HG03432 (cell line): ENCODE results near the gene IFNE.
"Not testable (repeated sequence)": the region's sequence is repeated elsewhere in the genome, so short reads cannot be mapped to it uniquely, and the experiment has no call there.

Experiments
- ATAC-seq: cut with Tn5 transposase; IDR thresholded peaks from one replicate; pipeline ENCODE4 v1.9.1; 2021; ENCODE audit warnings: mild to moderate bottlenecking, moderate library complexity; ENCODE audit not compliant: unreplicated experiment

IFNE gene

DNA sequence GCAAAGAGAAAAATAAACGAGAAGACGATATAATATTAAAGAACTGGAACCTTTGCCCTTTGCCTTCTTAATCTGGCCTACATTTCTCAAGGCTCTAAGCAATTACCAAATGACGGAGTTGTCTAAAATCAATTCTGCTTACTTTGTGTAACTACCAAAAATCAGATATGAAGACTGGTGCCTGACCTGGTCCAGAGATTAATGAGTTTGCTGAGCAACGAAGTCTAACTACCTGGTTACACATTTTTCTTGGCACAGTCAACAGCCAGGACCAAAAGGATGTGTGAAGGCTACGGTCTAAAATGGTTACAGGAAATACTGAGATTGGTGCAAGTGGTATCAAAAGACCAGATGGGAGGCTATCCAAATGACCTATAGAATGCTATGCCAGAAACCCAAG is 17.8 kb upstream of the IFNE start:
- ATAC-seq: no peak

- ATAC-seq: no peak
Measured at GRCh38 chr9:21491756-21492155, 9.6 kb upstream of the IFNE start.

DNA sequence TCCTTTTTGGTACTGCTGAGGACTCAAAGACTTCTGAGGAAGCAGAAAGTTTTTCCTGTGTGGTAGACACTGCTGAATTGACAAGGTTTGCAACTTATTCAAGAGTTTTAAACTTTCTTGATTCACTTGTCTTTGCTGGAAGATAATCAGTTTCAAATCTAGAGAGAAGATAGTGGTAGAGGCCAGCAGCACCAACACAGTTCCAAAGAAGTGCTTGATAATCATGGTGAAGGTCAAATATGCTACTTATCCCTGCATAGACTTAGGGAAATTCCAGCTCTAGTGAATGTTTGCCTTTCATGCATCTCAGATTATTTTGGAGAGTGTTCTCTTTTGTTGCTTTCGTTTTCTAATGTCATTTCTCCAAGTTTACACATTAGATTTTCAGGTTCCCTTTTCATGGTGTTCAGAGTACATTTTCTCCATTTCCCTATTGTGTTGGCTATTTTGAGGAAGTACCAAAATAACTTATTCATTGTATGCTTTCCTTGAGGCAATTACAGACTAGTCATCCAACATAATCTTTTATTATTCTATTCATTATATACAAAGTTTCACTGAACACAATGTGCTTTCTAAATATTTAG is 550 bp downstream of the IFNE start:
- peak; percentile 73 for ATAC-seq

- no peak for ATAC-seq
Measured at GRCh38 chr9:21479152-21479702, 2.9 kb downstream of the IFNE start.

DNA sequence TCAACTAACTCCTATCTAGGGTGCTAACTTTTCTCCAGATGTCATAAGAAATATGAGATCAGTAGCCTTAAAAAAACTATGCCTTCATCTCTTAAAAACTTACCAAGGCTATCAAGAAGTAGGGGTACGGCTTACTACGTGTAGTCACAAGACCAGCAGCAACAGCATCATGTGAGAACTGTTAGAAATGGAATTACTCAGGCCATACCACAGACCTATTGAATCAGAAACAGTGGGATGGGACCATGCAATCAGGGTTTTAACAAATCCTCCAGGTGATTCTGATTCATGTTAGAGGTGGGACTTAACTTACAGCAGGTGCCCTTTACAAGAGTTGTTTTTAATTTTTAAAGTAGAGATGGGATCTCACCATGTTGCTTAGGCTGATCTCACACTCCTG is 4.6 kb downstream of the IFNE start:
- ATAC-seq: no peak

DNA sequence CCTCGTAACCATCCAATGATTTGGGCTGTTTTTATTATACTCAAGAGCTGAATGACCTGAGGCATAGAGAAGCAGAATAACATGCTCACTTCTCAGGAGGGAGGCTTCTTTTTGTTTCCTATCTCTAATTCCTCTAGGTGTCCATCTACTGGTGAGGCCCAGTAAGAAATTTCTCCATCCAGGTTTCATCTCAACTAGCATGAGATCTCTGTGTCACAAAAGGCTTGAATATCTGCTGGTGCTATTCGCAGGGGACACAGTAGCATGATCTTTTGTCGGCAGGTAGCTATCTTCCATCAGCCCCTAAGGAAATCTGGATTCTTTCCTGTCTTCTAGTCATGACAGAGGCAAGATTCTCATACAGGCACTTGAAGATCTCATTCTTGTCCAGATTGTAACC is 8.9 kb downstream of the IFNE start:
- ATAC-seq: no peak

GRCh38 chr9:21470126-21470525 is 12.0 kb downstream of the IFNE start:
- ATAC-seq: no peak

DNA sequence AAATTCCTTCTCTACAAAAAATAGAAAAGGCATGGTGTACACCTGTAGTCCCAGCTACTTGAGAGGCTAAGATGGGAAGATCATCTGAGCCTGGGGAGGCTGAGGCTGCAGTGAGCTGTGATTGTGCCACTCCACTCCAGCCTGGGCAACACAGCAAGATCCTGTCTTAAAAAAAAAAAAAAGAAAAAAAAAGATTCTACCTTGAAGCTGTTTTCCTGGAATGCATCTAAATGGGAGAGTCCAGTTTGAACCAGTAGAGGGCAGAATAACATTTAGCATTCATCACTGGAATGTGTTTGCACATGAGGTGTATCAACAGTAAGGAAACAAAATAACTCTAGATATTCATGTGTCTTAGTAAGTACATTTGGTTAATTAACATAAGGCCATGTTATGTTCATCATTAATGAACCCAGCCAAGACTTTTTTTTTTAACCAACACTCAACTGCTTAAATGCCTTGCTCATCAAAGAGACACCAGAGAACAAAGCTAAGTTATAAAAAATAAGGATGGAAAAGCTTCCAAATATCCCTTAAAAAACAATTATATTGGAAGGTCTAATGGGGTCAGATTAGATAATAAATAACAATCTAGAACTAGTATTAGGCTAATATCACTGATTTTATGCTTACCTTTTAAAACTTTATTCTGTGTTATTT is 16.1 kb downstream of the IFNE start:
- no peak for ATAC-seq

- ATAC-seq: no peak
Measured at GRCh38 chr9:21465138-21465537, 17.0 kb downstream of the IFNE start.

GRCh38 chr9:21461377-21461776 is 20.7 kb downstream of the IFNE start:
- ATAC-seq: no peak

GRCh38 chr9:21455320-21455719 is 26.8 kb downstream of the IFNE start:
- peak; percentile 93 for ATAC-seq

DNA sequence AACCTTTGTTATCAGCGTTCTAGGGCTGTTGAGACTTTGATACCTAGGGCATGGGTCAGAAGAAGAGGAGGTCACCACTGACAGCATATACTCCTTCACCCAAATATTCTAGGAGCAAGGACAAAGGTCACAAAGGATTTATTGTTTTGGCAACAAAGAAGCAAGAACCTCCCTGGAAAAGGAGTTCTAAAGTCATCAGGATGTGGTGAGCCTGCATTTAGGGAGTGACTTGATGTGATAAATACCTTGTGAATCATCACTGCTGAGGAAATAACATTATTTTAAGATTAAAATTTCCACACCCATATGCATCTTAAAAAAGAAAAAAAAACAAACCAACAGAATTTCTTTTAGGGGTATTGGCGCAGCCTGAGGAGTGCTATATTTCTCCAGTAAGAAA is 28.0 kb downstream of the IFNE start:
- no peak for ATAC-seq

GRCh38 chr9:21452681-21453080 is 29.4 kb downstream of the IFNE start:
- no peak for ATAC-seq

DNA sequence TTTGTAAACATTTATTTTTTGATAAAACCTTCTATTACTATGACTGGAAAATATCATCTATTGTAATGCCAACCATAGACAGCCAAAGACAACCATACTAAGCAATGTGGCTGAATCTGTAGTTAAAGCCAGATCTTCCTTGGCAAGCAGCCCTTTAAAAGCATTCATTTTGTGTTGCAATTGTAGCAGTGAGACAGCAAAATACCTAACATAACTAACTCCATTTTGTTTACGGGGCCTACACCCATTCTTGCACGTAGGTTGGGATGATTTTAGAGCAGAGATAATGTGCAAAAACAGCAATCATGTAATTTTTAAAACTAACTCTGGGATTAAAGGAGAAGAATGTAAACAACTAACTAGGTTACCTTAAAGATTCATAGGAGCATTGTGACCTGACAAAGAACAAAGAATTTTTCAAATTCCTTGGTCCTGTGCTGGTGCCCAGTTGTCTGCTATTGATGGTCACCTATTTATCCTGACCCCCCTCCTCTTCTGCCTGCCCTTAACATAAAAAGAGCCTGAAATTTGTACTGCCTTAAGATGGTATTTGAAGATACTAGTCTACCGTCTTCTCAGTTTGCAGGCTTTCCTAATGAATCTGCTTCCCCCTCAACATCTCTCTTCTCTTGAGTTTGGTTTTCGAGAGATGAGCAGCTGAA is 31.2 kb downstream of the IFNE start:
- ATAC-seq: no peak

DNA sequence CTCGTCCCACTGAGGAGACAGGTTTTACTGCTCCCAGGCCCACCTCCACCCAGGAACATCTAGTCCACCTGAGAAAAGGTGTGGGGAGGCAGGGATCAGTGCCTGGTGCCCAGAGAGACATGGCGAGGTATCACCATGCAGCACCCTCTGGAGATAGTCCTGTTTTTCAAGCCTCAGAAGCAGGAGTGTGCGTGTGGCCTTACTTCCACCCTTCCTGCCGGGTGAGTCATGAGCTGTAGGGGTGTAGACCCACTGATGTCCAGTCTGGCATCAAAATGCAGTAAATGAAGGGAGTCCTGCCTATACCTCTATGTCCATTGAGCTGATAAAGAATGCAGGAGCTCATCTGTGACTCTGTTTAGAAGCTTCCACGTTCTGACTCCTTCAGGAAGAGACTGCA is 32.8 kb downstream of the IFNE start:
- not testable (repeated sequence) for ATAC-seq

- ATAC-seq: peak; percentile 96
Measured at GRCh38 chr9:21443849-21444625, 38.1 kb downstream of the IFNE start.

DNA sequence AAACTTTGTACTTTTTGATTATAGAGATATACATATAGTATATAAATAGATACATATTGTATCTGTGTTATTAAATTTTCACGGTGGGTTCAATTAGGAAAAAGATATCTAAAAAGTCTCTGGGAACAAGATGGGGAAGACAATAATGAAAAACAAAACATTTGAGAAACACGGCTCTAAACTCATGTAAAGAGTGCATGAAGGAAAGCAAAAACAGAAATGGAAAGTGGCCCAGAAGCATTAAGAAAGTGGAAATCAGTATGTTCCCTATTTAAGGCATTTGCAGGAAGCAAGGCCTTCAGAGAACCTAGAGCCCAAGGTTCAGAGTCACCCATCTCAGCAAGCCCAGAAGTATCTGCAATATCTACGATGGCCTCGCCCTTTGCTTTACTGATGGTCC is 42.0 kb downstream of the IFNE start, which contains the start of gene IFNA1:
TSS of gene IFNA1 (plus strand) at position 301 of the 400 bp plus-strand sequence. CDS start at position 370, 69 bp downstream.
- no peak for ATAC-seq

- ATAC-seq: not testable (repeated sequence)
Measured at GRCh38 chr9:21435015-21435383, 47.1 kb downstream of the IFNE start.

GRCh38 chr9:21434202-21435014 is 47.7 kb downstream of the IFNE start:
- no peak for ATAC-seq

- ATAC-seq: peak; percentile 74
Measured at GRCh38 chr9:21432672-21433425, 49.3 kb downstream of the IFNE start.
